ENCODE results near the gene KIF5A.

Gene KIF5A

GRCh38 chr12:57609781-57610553 lies 60.1 kb downstream of the KIF5A start:
- TF ChIP-seq ZFX (IDR thresholded peaks at IDR 0.05) (no peak), CTCF (conservative IDR thresholded peaks at IDR 0.05) (no peak)

GRCh38 chr12:57610554-57611107 lies 60.8 kb downstream of the KIF5A start:
- no peak for TF ChIP-seq ZFX (IDR thresholded peaks at IDR 0.05)
- no peak for TF ChIP-seq CTCF (conservative IDR thresholded peaks at IDR 0.05)

More at GRCh38 chr12:57609781-57610553, 60.1 kb downstream of the KIF5A start:
- no peak overlapping the region for H3K27ac ChIP-seq

GRCh38 chr12:57611108-57611826 lies 61.4 kb downstream of the KIF5A start, which contains the start of gene ARHGEF25:
ARHGEF25 (plus strand) TSS chr12:57611435; CDS start chr12:57611895, 460 bp downstream.
- H3K27ac ChIP-seq = no peak within 1 kb of the TSS
- TF ChIP-seq ZFX (IDR thresholded peaks at IDR 0.05) (no peak), CTCF (conservative IDR thresholded peaks at IDR 0.05) (no peak)

More at GRCh38 chr12:57610554-57611107, 60.8 kb downstream of the KIF5A start:
- no peak overlapping the region for H3K27ac ChIP-seq

- no peak overlapping the region for H3K27ac ChIP-seq
Measured at GRCh38 chr12:57611827-57612710, 62.2 kb downstream of the KIF5A start.

GRCh38 chr12:57612711-57613426 lies 63.0 kb downstream of the KIF5A start:
- TF ChIP-seq ZFX (IDR thresholded peaks at IDR 0.05) (no peak), CTCF (conservative IDR thresholded peaks at IDR 0.05) (no peak)
- no peak overlapping the region for H3K27ac ChIP-seq

More at GRCh38 chr12:57611827-57612710, 62.2 kb downstream of the KIF5A start:
- TF ChIP-seq CTCF (conservative IDR thresholded peaks at IDR 0.05) = no peak
- TF ChIP-seq ZFX (IDR thresholded peaks at IDR 0.05) = no peak

GRCh38 chr12:57613427-57614109 lies 63.7 kb downstream of the KIF5A start:
- H3K27ac ChIP-seq = no peak overlapping the region
- TF ChIP-seq ZFX (IDR thresholded peaks at IDR 0.05) (no peak), CTCF (conservative IDR thresholded peaks at IDR 0.05) (no peak)

Measured in C4-2B (cell line).